ENCODE results near the gene ANKRD23. TPM values are rescaled to one million over a fixed set of nuclear protein-coding genes. Genes with fewer than 3 reads are reported as not detected.

The ANKRD23 gene
- total and polyA plus RNA-seq, 2 of the 13 experiments (the other 11 are each of a cell fraction or from before 2014, with no cell fraction given) = 1.5 to 1.6 TPM

GRCh38 chr2:96801005-96801785 is 42.6 kb downstream of the ANKRD23 start (continued):
- TF ChIP-seq ELF1 (CRISPR knock-in tag; IDR thresholded peaks at IDR 0.05) = 0 out of 2 replicates have a peak, but pooled peaks have one; percentile 15
- TF ChIP-seq PHF20 (CRISPR knock-in tag; IDR thresholded peaks at IDR 0.05) = no peak
- peak; percentile 84; the same call in 1 of the 2 replicates for TF ChIP-seq TFAP4 (IDR thresholded peaks at IDR 0.05; ENCODE audit: borderline replicate concordance, low read depth)
- TF ChIP-seq KDM4B (CRISPR knock-in tag; IDR thresholded peaks at IDR 0.05) = no peak
- TF ChIP-seq ZNF776 (CRISPR knock-in tag; IDR thresholded peaks at IDR 0.05) = no peak
- TF ChIP-seq CBX2 (IDR thresholded peaks at IDR 0.05; ENCODE audit: low read depth, low read length) = no peak
- no peak for TF ChIP-seq CBX2 (CRISPR knock-in tag; IDR thresholded peaks at IDR 0.05; ENCODE audit: low read depth)
- no peak for TF ChIP-seq U2AF2 (IDR thresholded peaks at IDR 0.05; ENCODE audit: low read depth, low read length)
- no peak for TF ChIP-seq GTF2F1 (IDR thresholded peaks at IDR 0.05; ENCODE audit: low read length)
- TF ChIP-seq TARDBP (CRISPR knock-in tag; IDR thresholded peaks at IDR 0.05) = peak; percentile 37; the same call in 1 of the 2 replicates
- no peak for TF ChIP-seq ZFP41 (CRISPR knock-in tag; IDR thresholded peaks at IDR 0.05; ENCODE audit: borderline replicate concordance)
- peak; percentile 88 for TF ChIP-seq HNRNPL (IDR thresholded peaks at IDR 0.05; ENCODE audit: low read depth, low read length)
- no peak for TF ChIP-seq SALL2 (CRISPR knock-in tag; IDR thresholded peaks at IDR 0.05)
- peak; percentile 51 to 78 for TF ChIP-seq HMGXB4 (CRISPR knock-in tag; IDR thresholded peaks at IDR 0.05; ENCODE audit: borderline replicate concordance in 1 of 2, low read depth in 1 of 2)
- TF ChIP-seq EHMT2 (IDR thresholded peaks at IDR 0.05; ENCODE audit: borderline replicate concordance, low read depth, low read length) = no peak
- peak; percentile 55; the same call in 1 of the 2 replicates for TF ChIP-seq PAX8 (CRISPR knock-in tag; IDR thresholded peaks at IDR 0.05; ENCODE audit: borderline replicate concordance)
- TF ChIP-seq ZNF597 (CRISPR knock-in tag; IDR thresholded peaks at IDR 0.05) = no peak
- TF ChIP-seq ZFX (CRISPR knock-in tag; IDR thresholded peaks at IDR 0.05; ENCODE audit: low read depth) = peak; percentile 48; the same call in 1 of the 2 replicates
- TF ChIP-seq CBX1 (IDR thresholded peaks at IDR 0.05; ENCODE audit: low read depth) = no peak
- TF ChIP-seq NKX3-1 (CRISPR knock-in tag; IDR thresholded peaks at IDR 0.05) = no peak
- TF ChIP-seq ESRRA (CRISPR knock-in tag; IDR thresholded peaks at IDR 0.05; ENCODE audit: low read depth) = no peak
- no peak for TF ChIP-seq ZNF337 (CRISPR knock-in tag; IDR thresholded peaks at IDR 0.05; ENCODE audit: borderline replicate concordance, low read depth)
- no peak for TF ChIP-seq ZNF343 (CRISPR knock-in tag; IDR thresholded peaks at IDR 0.05)
- no peak for TF ChIP-seq GATA4 (IDR thresholded peaks at IDR 0.05; ENCODE audit: borderline replicate concordance, low read depth)
- no peak for TF ChIP-seq PRPF4 (IDR thresholded peaks at IDR 0.05; ENCODE audit: low read depth, low read length, poor library complexity, severe bottlenecking)
- TF ChIP-seq ZNF576 (CRISPR knock-in tag; IDR thresholded peaks at IDR 0.05) = no peak
- TF ChIP-seq TBL1XR1 (IDR thresholded peaks at IDR 0.05; ENCODE audit: borderline replicate concordance, low read length, partially characterized antibody) = no peak
- no peak for TF ChIP-seq IKZF1 (IDR thresholded peaks at IDR 0.05)

All from HepG2 (cell line).